Activated CD8-positive, alpha-beta T cell treated with anti-CD3 and anti-CD28 coated beads for 36 hours (primary cell): ENCODE results near the gene ZNF600. TPM values are rescaled to one million over a fixed set of nuclear protein-coding genes. Genes with fewer than 3 reads are reported as not detected.
A peak's percentile ranks its signal among the peaks of the same experiment; 100 is the strongest.
"Not testable (repeated sequence)": the region's sequence is repeated elsewhere in the genome, so short reads cannot be mapped to it uniquely, and the experiment has no call there.

Experiments used
- ATAC-seq: fragments of 200-7000 bp; cut with Tn5 transposase; one replicate; pipeline ENCODE4 v1.10.0; 2021; ENCODE audit warnings: mild to moderate bottlenecking, moderate library complexity
- CTCF ChIA-PET: fragments of 350-600 bp; sonication (Branson Sonifier 250); formaldehyde crosslinking; loops from one replicate; lab custom pipeline; 2021; ENCODE audit warnings: antibody characterized with exemption; lab: Charles Lee
- POLR2A ChIA-PET: fragments of 350-600 bp; sonication (Branson Sonifier 250); formaldehyde crosslinking; loops from one replicate; lab custom pipeline; 2021; ENCODE audit warnings: antibody characterized with exemption; lab: Charles Lee
- DNase-seq: peaks from one replicate; pipeline ENCODE4 v3.0.0-alpha.2; 2020
- H3K27ac Mint-ChIP-seq: one replicate; pipeline ENCODE4 v1.8.0; 2021; ENCODE audit warnings: mild to moderate bottlenecking, mixed read lengths
- H3K27me3 Mint-ChIP-seq: one replicate; pipeline ENCODE4 v1.8.0; 2021; ENCODE audit warnings: mixed read lengths
- H3K36me3 Mint-ChIP-seq: one replicate; pipeline ENCODE4 v1.8.0; 2021; ENCODE audit warnings: low read depth, mixed read lengths
- H3K4me1 Mint-ChIP-seq: one replicate; pipeline ENCODE4 v1.8.0; 2021; ENCODE audit warnings: low read depth, mixed read lengths
- H3K4me3 Mint-ChIP-seq: one replicate; pipeline ENCODE4 v1.8.0; 2021; ENCODE audit warnings: mild to moderate bottlenecking, moderate library complexity, mixed read lengths
- H3K9me3 Mint-ChIP-seq: one replicate; pipeline ENCODE4 v1.8.0; 2021; ENCODE audit warnings: mixed read lengths
- intact Hi-C: fragments of 100-400 bp; cut with micrococcal nuclease; formaldehyde crosslinking; loops from one replicate; pipeline ENCODE4 v1.10.0; 2022
- total RNA-seq, 2 experiments: library from RNA; stranded (reverse); gene quantifications; one replicate each; pipeline ENCODE4 v1.2.3, GENCODE V29; 2021
- TF ChIP-seq, protein P1 (sequence below): fragments of 200-600 bp; IDR thresholded peaks from one replicate; pipeline ENCODE4 v1.8.0; 2022; ENCODE audit warnings: antibody characterized with exemption, mild to moderate bottlenecking

The ZNF600 gene
- total RNA-seq = 10 to 100 TPM; 11.2 to 11.7 TPM

DNA sequence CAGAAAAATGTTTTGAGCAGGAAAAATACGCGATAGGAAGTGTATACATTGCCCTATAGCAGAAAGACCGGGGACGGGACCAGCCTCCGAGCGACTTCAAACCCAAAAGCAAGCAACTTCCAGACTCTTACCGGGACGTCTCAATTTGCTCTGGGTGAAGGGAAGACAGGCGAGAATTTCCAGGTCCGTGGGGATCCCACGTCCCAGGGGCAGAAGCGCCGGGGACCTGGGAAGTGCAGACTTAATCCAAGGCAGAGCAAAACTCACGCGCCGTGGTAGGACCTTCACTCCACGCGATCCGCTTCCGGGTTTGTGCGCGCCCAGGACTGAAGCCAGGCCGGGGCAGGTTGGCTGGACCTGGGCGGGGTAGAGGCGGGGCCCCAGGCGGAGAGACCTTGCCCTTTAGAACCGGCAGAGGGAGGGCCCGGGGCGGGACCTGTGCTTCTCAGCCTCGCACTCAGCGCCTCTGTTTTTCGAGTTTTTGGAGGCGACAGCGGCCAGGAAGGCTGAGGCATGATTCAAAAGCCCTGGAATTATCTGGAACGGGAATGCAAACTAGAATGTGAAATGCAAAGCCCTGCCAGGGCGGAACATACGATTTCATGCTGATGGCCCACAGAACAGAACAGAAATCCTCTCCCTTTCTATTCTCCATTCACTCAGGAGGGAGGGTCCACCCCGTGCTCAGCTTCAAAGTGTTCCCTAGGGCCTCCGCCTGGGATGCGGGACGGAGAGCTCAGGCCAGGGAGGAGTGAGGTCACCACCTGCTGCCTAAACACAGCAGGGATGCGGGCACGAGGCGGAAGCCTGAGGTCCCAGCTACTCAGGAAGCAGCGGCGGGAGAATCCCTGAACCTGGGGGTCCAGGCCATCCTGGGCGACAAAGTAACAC, at the start of gene ZNF600:
ZNF600 (minus strand) TSS at position 328 of the 891 bp plus-strand sequence. CDS start 7,903 bp downstream, outside the sequence.
- H3K9me3 Mint-ChIP-seq, POLR2A ChIA-PET, CTCF ChIA-PET, H3K27me3 Mint-ChIP-seq, intact Hi-C loops: not testable (repeated sequence)
- ATAC-seq = peak; percentile 99
- DNase-seq = peak; percentile 90
- Mint-ChIP-seq H3K4me3 (peak within 1 kb of the TSS; percentile 90), H3K36me3 (peaks cover 27% of the 10 kb centered on the region), H3K27ac (peak within 1 kb of the TSS; percentile 77), H3K4me1 (peaks cover 19% of the 10 kb centered on the region)

DNA sequence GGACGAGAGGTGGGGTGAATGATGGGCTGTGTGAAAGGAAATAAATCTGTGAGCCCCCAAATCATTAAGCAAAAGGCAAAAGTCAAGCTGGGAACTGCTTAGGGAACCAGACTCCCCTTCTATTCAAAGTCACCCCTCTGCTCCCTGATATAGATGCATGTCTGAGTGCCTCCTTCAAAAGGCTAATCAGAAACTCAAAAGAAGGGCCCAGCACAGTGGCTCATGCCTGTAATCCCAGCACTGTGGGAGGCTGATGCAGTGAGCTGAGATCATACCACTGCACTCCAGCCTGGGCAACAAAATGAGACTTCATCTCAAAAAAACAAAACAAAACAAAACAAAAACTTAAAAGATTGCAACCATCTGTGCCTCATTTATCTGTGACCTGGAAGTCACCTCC, 47.7 kb upstream of the ZNF600 start:
- POLR2A ChIA-PET, H3K27me3 Mint-ChIP-seq, H3K4me1 Mint-ChIP-seq, DNase-seq, ATAC-seq, intact Hi-C loops, H3K4me3 Mint-ChIP-seq, CTCF ChIA-PET: not testable (repeated sequence)
- H3K27ac Mint-ChIP-seq = peak overlapping the region; percentile 34
- peaks cover 36% of the 10 kb centered on the region for H3K36me3 Mint-ChIP-seq
- peaks cover 37% of the 10 kb centered on the region for H3K9me3 Mint-ChIP-seq

DNA sequence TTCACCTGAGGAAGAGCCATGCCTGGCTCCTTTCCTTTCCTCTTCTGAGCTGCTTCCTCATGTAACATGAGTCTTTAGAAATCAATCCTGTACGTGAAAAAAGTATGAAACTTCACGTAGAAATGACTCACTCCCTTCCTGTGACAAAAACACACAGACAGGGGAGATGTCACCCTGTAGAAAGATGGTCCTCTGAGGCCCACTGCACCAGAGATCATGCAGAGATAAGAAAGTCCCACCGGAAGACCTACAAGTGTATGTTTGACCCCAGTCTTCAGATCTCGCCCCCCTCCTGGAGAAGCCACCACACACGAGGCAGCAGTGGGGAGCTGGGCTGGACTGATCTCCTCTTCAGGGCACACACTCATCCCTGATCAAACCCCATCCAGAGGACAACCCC, 47.0 kb upstream of the ZNF600 start:
- peaks cover 35% of the 10 kb centered on the region for H3K9me3 Mint-ChIP-seq

DNA sequence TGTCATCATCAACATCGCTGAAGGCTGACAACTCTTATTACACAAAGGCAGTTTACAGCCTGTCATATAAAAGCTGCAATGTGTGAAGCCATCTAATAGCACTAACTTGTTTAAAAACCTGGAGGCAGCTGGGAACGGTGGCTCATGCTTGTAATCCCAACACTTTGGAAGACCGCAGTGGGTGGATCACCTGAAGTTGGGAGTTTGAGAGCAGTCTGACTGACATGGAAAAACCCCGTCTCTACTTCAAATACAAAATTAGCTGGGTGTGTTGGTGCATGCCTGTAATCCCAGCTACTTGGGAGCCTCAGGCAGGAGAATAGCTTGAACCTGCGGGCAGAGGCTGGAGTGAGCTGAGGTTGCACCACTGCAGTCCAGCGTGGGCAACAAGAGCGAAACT, 43.3 kb upstream of the ZNF600 start:
- H3K4me1 Mint-ChIP-seq, H3K27me3 Mint-ChIP-seq, intact Hi-C loops, DNase-seq, H3K4me3 Mint-ChIP-seq, H3K36me3 Mint-ChIP-seq, CTCF ChIA-PET, POLR2A ChIA-PET, ATAC-seq, H3K27ac Mint-ChIP-seq: not testable (repeated sequence)
- peaks cover 13% of the 10 kb centered on the region for H3K9me3 Mint-ChIP-seq

More for the DNA sequence above, 47.0 kb upstream of the ZNF600 start:
- CTCF ChIA-PET, H3K4me1 Mint-ChIP-seq, H3K4me3 Mint-ChIP-seq, H3K27me3 Mint-ChIP-seq, intact Hi-C loops, POLR2A ChIA-PET: not testable (repeated sequence)
- peaks cover 30% of the 10 kb centered on the region for H3K36me3 Mint-ChIP-seq
- H3K27ac Mint-ChIP-seq = peak overlapping the region; percentile 50
- DNase-seq (peak; percentile 6), ATAC-seq (peak; percentile 55)

DNA sequence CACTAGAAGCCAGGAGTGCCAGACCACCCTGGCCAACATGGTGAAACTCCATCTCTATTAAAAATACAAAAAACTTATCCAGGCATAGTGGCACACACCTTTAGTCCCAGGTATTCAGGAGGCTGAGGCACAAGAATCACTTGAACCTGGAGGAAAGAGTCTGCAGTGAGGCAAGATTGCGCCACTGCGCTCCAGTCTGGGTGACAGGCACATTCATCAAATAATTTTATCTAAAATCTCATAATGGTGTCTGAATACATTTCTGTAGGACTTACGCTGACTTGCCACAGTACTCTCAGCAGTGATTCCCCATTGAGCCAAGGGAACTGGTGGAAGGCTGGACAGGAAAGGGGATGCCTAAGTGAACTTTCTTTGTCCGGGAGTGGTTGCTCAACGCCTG, 39.2 kb upstream of the ZNF600 start:
- H3K27me3 Mint-ChIP-seq = no peaks in the 10 kb centered on the region
- H3K4me1 Mint-ChIP-seq = peaks cover 4% of the 10 kb centered on the region
- ChIA-PET POLR2A (interaction anchor here (0.9 kb wide), 1 partner anchor 19 kb away, joined by 3 read pairs; no protein-coding TSS in a partner anchor), CTCF (no interaction called here)
- H3K4me3 Mint-ChIP-seq = no peak overlapping the region
- peaks cover 5% of the 10 kb centered on the region for H3K36me3 Mint-ChIP-seq
- no peak for ATAC-seq
- TF ChIP-seq, protein P1, sequence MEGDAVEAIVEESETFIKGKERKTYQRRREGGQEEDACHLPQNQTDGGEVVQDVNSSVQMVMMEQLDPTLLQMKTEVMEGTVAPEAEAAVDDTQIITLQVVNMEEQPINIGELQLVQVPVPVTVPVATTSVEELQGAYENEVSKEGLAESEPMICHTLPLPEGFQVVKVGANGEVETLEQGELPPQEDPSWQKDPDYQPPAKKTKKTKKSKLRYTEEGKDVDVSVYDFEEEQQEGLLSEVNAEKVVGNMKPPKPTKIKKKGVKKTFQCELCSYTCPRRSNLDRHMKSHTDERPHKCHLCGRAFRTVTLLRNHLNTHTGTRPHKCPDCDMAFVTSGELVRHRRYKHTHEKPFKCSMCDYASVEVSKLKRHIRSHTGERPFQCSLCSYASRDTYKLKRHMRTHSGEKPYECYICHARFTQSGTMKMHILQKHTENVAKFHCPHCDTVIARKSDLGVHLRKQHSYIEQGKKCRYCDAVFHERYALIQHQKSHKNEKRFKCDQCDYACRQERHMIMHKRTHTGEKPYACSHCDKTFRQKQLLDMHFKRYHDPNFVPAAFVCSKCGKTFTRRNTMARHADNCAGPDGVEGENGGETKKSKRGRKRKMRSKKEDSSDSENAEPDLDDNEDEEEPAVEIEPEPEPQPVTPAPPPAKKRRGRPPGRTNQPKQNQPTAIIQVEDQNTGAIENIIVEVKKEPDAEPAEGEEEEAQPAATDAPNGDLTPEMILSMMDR = no peak
- H3K27ac Mint-ChIP-seq = no peak overlapping the region
- peaks cover 7% of the 10 kb centered on the region for H3K9me3 Mint-ChIP-seq
- DNase-seq = no peak
- intact Hi-C loops = no loop called here

DNA sequence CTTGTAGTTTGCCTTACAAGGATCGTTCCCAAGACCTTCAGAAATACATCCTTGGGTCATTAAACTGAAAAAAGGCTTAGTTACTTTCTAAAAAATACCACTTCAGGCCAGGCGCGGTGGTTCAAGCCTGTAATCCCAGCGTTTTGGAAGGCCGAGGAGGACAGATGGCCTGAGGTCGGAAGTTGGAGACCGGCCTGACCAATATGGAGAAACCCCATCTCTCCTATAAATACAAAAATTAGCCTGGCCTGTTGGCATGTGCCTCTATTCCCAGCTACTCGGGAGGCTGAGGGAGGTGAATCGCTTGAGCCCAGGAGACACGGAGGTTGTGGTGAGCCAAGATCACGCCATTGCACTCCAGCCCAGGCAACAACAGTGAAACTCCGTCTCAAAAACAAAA, 37.1 kb upstream of the ZNF600 start:
- H3K4me1 Mint-ChIP-seq = peaks cover 18% of the 10 kb centered on the region
- no peak for ATAC-seq

DNA sequence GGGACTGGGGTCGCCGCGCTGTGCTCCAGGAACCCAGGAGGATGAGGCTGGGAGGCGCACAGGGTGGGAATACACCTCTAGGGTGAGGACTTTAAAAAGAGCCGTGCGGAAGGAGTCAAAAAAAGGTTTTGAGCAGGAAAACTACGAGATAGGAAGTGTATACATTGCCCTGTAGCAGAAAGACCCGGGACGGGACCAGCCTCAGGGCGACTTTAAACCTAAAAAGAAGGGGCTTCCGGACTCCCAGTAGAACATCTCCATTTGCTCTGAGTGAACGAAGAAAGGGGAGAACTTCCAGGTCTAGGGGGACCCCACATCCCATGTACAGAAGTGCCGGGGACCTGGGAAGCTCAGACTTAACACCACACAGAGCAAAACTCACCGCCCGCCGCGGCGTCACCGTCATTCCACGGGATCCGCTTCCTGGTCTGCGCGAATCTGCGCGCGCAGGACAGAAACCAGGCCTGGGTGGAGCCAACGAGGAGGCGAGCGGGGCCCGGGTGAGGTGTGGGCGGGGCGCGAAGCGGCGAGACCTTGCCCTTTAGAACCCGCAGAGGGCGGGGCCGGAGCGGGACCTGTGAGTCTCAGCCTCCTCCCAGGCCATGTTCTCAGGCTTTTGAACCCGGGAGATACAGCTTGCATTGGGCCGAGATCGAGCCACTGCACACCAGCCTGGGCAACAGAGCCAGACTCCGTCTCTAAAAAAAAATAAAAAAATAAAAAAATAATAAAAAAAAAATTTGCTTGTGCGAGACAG, 34.8 kb upstream of the ZNF600 start, which contains the start of gene ZNF28:
ZNF28 (minus strand) TSS at position 430 of the 757 bp plus-strand sequence. CDS start 3,675 bp downstream, outside the sequence.
- H3K9me3 Mint-ChIP-seq, H3K27me3 Mint-ChIP-seq, POLR2A ChIA-PET, intact Hi-C loops: not testable (repeated sequence)
- Mint-ChIP-seq H3K36me3 (peaks cover 36% of the 10 kb centered on the region), H3K4me3 (peak within 1 kb of the TSS; percentile 94), H3K27ac (peak within 1 kb of the TSS; percentile 83), H3K4me1 (peaks cover 21% of the 10 kb centered on the region)
- CTCF ChIA-PET = interaction anchor here (0.6 kb wide), 1 partner anchor 14 kb away, joined by 3 read pairs; no protein-coding TSS in a partner anchor
- ATAC-seq = peak; percentile 100
- DNase-seq = peak; percentile 82

More for the DNA sequence above, 37.1 kb upstream of the ZNF600 start:
- TF ChIP-seq, protein P1 = no peak
- Mint-ChIP-seq H3K4me3 (no peak overlapping the region), H3K27ac (no peak overlapping the region), H3K9me3 (peaks cover 4% of the 10 kb centered on the region), H3K36me3 (peaks cover 20% of the 10 kb centered on the region), H3K27me3 (no peaks in the 10 kb centered on the region)
- intact Hi-C loops = no loop called here
- ChIA-PET POLR2A (no interaction called here), CTCF (no interaction called here)
- no peak for DNase-seq

DNA sequence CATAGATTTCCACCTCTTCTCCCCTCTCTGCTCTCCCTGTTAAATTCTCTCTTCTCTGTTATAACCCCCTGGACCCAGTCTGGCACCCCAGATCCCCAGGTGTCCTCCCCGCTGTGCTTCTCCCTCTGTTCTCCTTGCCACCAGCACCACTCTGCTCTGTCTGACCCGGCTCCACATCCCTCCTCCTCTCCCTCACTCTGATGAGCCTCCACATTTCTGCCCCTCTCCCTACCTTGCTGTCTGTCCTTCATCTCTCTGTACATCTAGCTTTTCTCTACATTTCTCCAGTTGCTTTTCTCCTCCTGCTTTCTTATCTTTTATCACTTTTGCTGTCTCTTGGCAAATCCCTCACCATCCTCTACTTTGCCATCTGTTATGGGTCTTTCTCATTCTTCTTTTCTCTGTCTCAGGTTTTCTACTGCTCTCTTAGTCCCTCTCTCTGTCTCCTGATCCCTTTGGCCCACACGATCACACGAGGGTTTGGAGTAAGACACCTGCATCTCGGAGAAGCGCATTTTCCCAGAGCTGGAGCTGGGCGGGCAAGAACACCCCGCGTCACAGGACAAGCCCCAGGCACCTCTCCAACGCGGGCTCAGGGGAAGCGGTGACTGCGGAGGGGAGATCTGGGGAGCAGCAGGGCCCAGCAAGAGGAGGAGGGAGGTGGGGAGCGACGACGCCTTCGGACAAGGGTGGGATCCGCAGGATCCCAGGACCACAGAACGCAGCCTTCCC, 34.0 kb upstream of the ZNF600 start:
- ATAC-seq = peak; percentile 44
- POLR2A ChIA-PET = not testable (repeated sequence)

More for the DNA sequence above, 34.0 kb upstream of the ZNF600 start:
- H3K27me3 Mint-ChIP-seq, intact Hi-C loops, H3K9me3 Mint-ChIP-seq: not testable (repeated sequence)
- CTCF ChIA-PET = interaction anchor here (0.6 kb wide), 1 partner anchor 15 kb away, joined by 3 read pairs; no protein-coding TSS in a partner anchor
- DNase-seq = peak; percentile 49
- Mint-ChIP-seq H3K36me3 (peaks cover 42% of the 10 kb centered on the region), H3K27ac (peak overlapping the region; percentile 83), H3K4me1 (peaks cover 21% of the 10 kb centered on the region), H3K4me3 (peak overlapping the region; percentile 94)
